H9 (cell line): ENCODE measurements around the gene DECR2. TPM values are rescaled to one million over a fixed set of nuclear protein-coding genes. Genes with fewer than 3 reads are reported as not detected.

ENCODE experiments used
- DNase-seq: peaks from one replicate; pipeline ENCODE4 v3.0.0-alpha.2; 2017
- H2AFZ ChIP-seq: one replicate; pipeline ENCODE4 v1.6.1; 2013; ENCODE audit warnings: mild to moderate bottlenecking, low read length, control low read depth, moderate library complexity
- H2AK5ac ChIP-seq: 2 replicates; pipeline ENCODE4 v1.6.1; 2013; ENCODE audit warnings: low read length, control low read depth, mixed read lengths; ENCODE audit not compliant: insufficient read length
- H2BK120ac ChIP-seq: one replicate; pipeline ENCODE4 v1.6.1; 2013; ENCODE audit warnings: low read depth, mild to moderate bottlenecking, low read length, control low read depth, inconsistent platforms; ENCODE audit not compliant: poor library complexity, severe bottlenecking
- H2BK12ac ChIP-seq: 2 replicates; pipeline ENCODE4 v1.6.1; 2013; ENCODE audit warnings: low read length, control low read depth, mixed read lengths, low read depth; ENCODE audit not compliant: insufficient read length
- H2BK15ac ChIP-seq: 2 replicates; pipeline ENCODE4 v1.6.1; 2013; ENCODE audit warnings: low read depth, low read length, control low read depth
- H2BK20ac ChIP-seq: one replicate; pipeline ENCODE4 v1.6.1; 2013; ENCODE audit warnings: low read depth, mild to moderate bottlenecking, low read length, control low read depth, inconsistent platforms; ENCODE audit not compliant: poor library complexity, severe bottlenecking
- H2BK5ac ChIP-seq: 2 replicates; pipeline ENCODE4 v1.6.1; 2013; ENCODE audit warnings: low read length, control low read depth, mixed read lengths; ENCODE audit not compliant: insufficient read length
- H3K14ac ChIP-seq: 2 replicates; pipeline ENCODE4 v1.6.1; 2013; ENCODE audit warnings: low read length, control low read depth; ENCODE audit not compliant: insufficient read depth
- H3K18ac ChIP-seq: 2 replicates; pipeline ENCODE4 v1.6.1; 2013; ENCODE audit warnings: low read depth, mild to moderate bottlenecking, mixed read lengths, low read length, control low read depth; ENCODE audit not compliant: insufficient read length
- H3K23ac ChIP-seq: 2 replicates; pipeline ENCODE4 v1.6.1; 2013; ENCODE audit warnings: low read length, control low read depth, mixed read lengths, low read depth; ENCODE audit not compliant: insufficient read length
- H3K23me2 ChIP-seq: 2 replicates; pipeline ENCODE4 v1.6.1; 2013; ENCODE audit warnings: low read depth, mild to moderate bottlenecking, mixed read lengths, low read length, control low read depth; ENCODE audit not compliant: insufficient read length, poor library complexity, severe bottlenecking
- H3K27ac ChIP-seq: 2 replicates; pipeline ENCODE4 v1.5.1; 2013; ENCODE audit warnings: low read length, control low read depth, mixed read lengths, low read depth; ENCODE audit not compliant: insufficient read length
- H3K27me3 ChIP-seq: 2 replicates; pipeline ENCODE4 v1.6.1; 2013; ENCODE audit warnings: low read length, control low read depth, inconsistent platforms; ENCODE audit not compliant: insufficient read depth
- H3K4ac ChIP-seq: 2 replicates; pipeline ENCODE4 v1.6.1; 2013; ENCODE audit warnings: low read depth, mild to moderate bottlenecking, control low read depth, inconsistent platforms, low read length, moderate library complexity
- H3K4me1 ChIP-seq: 2 replicates; pipeline ENCODE4 v1.6.1; 2013; ENCODE audit warnings: low read length, control low read depth, inconsistent platforms; ENCODE audit not compliant: insufficient read depth
- H3K4me2 ChIP-seq: 2 replicates; pipeline ENCODE4 v1.6.1; 2013; ENCODE audit warnings: low read length, control low read depth, mixed read lengths; ENCODE audit not compliant: insufficient read length, insufficient read depth
- H3K56ac ChIP-seq: 2 replicates; pipeline ENCODE4 v1.6.1; 2013; ENCODE audit warnings: low read depth, mild to moderate bottlenecking, mixed read lengths, low read length, control low read depth; ENCODE audit not compliant: insufficient read length
- H3K79me1 ChIP-seq: 2 replicates; pipeline ENCODE4 v1.6.1; 2013; ENCODE audit warnings: low read depth, mild to moderate bottlenecking, moderate library complexity, low read length, control low read depth, inconsistent platforms; ENCODE audit not compliant: insufficient read depth, poor library complexity, severe bottlenecking
- H3K79me2 ChIP-seq: 2 replicates; pipeline ENCODE4 v1.6.1; 2013; ENCODE audit warnings: low read length, control low read depth, inconsistent platforms; ENCODE audit not compliant: insufficient read depth
- H3K9ac ChIP-seq: 2 replicates; pipeline ENCODE4 v1.6.1; 2013; ENCODE audit warnings: low read length, control low read depth, mixed read lengths; ENCODE audit not compliant: insufficient read length; ENCODE audit errors: extremely low read depth
- H3K9me3 ChIP-seq: one replicate; pipeline ENCODE4 v1.6.1; 2013; ENCODE audit warnings: low read depth, low read length, inconsistent platforms; ENCODE audit not compliant: control insufficient read depth
- H3T11ph ChIP-seq: one replicate; pipeline ENCODE4 v1.6.1; 2013; ENCODE audit warnings: mild to moderate bottlenecking, low read length, control low read depth, inconsistent platforms
- H4K20me1 ChIP-seq: one replicate; pipeline ENCODE4 v1.6.1; 2013; ENCODE audit not compliant: control insufficient read depth, insufficient read length, insufficient read depth
- H4K5ac ChIP-seq: 2 replicates; pipeline ENCODE4 v1.6.1; 2013; ENCODE audit warnings: low read depth, mild to moderate bottlenecking, mixed read lengths, low read length, control low read depth; ENCODE audit not compliant: insufficient read length
- H4K8ac ChIP-seq: replicated peaks from 2 replicates; pipeline ENCODE4 v1.6.1; 2013; ENCODE audit warnings: low read length, control low read depth, mixed read lengths, low read depth; ENCODE audit not compliant: insufficient read length
- H4K91ac ChIP-seq: 2 replicates; pipeline ENCODE4 v1.6.1; 2013; ENCODE audit warnings: low read depth, mild to moderate bottlenecking, moderate library complexity, mixed read lengths, low read length, control low read depth; ENCODE audit not compliant: insufficient read length
- H3K27ac Mint-ChIP-seq, 3 experiments: 2 replicates in 2 of 3; 3 replicates in 1 of 3; pipeline ENCODE4 v1.8.0; 2020 to 2021; ENCODE audit warnings: mixed read lengths in 3 of 3, mild to moderate bottlenecking in 1 of 3, moderate library complexity in 1 of 3
- H3K27me3 Mint-ChIP-seq: 2 replicates; pipeline ENCODE4 v1.8.0; 2021; ENCODE audit warnings: low read depth, mild to moderate bottlenecking, moderate library complexity, mixed read lengths
- H3K36me3 Mint-ChIP-seq, 3 experiments: 2 replicates in 2 of 3; 3 replicates in 1 of 3; pipeline ENCODE4 v1.8.0; 2020 to 2021; ENCODE audit warnings: low read depth in 3 of 3, mixed read lengths in 3 of 3; ENCODE audit not compliant: insufficient read depth in 1 of 3
- H3K4me1 Mint-ChIP-seq, 2 experiments: 2 replicates each; pipeline ENCODE4 v1.8.0; 2020; ENCODE audit warnings: mixed read lengths in 2 of 2
- H3K4me3 Mint-ChIP-seq, 2 experiments: 2 replicates in 1 of 2; 3 replicates in 1 of 2; pipeline ENCODE4 v1.8.0; 2020 to 2021; ENCODE audit warnings: mild to moderate bottlenecking in 2 of 2, mixed read lengths in 2 of 2, moderate library complexity in 1 of 2
- H3K9me3 Mint-ChIP-seq, 2 experiments: 2 replicates in 1 of 2; 3 replicates in 1 of 2; pipeline ENCODE4 v1.8.0; 2020; ENCODE audit warnings: mild to moderate bottlenecking in 2 of 2, mixed read lengths in 2 of 2, moderate library complexity in 1 of 2
- WGBS: extraction: QIAGEN DNeasy Blood & Tissue Kit; methylation state at CpG from one replicate; pipeline ENCODE4 v1.1.7; 2013; ENCODE audit warnings: missing lambda C conversion rate, low lambda C conversion rate, mixed read lengths; ENCODE audit not compliant: insufficient read length; ENCODE audit errors: extremely low coverage; 5-methylcytosine and 5-hydroxymethylcytosine counted together
- total RNA-seq: library from RNA; stranded (reverse); gene quantifications from 2 replicates; pipeline ENCODE4 v1.2.1, GENCODE V29; 2021
- TF ChIP-seq, protein P1 (sequence below): fragments of 200-600 bp; sonication (generic); conservative IDR thresholded peaks from 3 replicates; pipeline ENCODE4 v1.8.0; 2021; ENCODE audit warnings: antibody characterized with exemption, mild to moderate bottlenecking

DECR2 gene
- total RNA-seq, 1 experiment from 2014 or later: 39.3 TPM

- Histone ChIP-seq H2BK20ac (no peak overlapping the region), H2AFZ (no peak overlapping the region), H3K23ac (no peak overlapping the region), H3K18ac (no peak overlapping the region), H3K27me3 (peaks cover 16% of the 10 kb centered on the region; the same call in 1 of the 2 replicates), H3K56ac (no peak overlapping the region), H4K20me1 (no peaks in the 10 kb centered on the region), H4K91ac (no peak overlapping the region), H3K4me2 (no peak overlapping the region), H4K8ac (no peak overlapping the region), H2BK120ac (no peak overlapping the region), H3T11ph (no peak overlapping the region), H2BK5ac (no peak overlapping the region), H3K79me1 (no peaks in the 10 kb centered on the region), H3K79me2 (peaks cover 5% of the 10 kb centered on the region; the same call in 1 of the 2 replicates), H3K9me3 (no peaks in the 10 kb centered on the region), H3K4ac (no peak overlapping the region), H4K5ac (no peak overlapping the region), H3K9ac (no peak overlapping the region), H3K4me1 (no peaks in the 10 kb centered on the region), H2BK12ac (no peak overlapping the region), H3K23me2 (peaks cover 18% of the 10 kb centered on the region), H3K14ac (no peak overlapping the region), H2BK15ac (no peak overlapping the region), H2AK5ac (no peak overlapping the region), H3K27ac (no peak overlapping the region)
- H3K4me1 Mint-ChIP-seq: peaks cover 17 to 21% of the 10 kb centered on the region in 2 experiments
- H3K27me3 Mint-ChIP-seq: peaks cover 64% of the 10 kb centered on the region
- no peak for DNase-seq
- H3K27ac Mint-ChIP-seq: no peak overlapping the region
- H3K9me3 Mint-ChIP-seq: no peaks in the 10 kb centered on the region; a peak in 1 of 5 replicates
- peaks cover 7 to 22% (median 13%) of the 10 kb centered on the region in 3 experiments; a peak in 6 of 7 replicates for H3K36me3 Mint-ChIP-seq
- peak overlapping the region; percentile 46 to 77 for H3K4me3 Mint-ChIP-seq
- TF ChIP-seq, protein P1, sequence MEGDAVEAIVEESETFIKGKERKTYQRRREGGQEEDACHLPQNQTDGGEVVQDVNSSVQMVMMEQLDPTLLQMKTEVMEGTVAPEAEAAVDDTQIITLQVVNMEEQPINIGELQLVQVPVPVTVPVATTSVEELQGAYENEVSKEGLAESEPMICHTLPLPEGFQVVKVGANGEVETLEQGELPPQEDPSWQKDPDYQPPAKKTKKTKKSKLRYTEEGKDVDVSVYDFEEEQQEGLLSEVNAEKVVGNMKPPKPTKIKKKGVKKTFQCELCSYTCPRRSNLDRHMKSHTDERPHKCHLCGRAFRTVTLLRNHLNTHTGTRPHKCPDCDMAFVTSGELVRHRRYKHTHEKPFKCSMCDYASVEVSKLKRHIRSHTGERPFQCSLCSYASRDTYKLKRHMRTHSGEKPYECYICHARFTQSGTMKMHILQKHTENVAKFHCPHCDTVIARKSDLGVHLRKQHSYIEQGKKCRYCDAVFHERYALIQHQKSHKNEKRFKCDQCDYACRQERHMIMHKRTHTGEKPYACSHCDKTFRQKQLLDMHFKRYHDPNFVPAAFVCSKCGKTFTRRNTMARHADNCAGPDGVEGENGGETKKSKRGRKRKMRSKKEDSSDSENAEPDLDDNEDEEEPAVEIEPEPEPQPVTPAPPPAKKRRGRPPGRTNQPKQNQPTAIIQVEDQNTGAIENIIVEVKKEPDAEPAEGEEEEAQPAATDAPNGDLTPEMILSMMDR: no peak
- WGBS: no CpG with 5 or more reads among the region's 20 CpGs
These were observed 22.4 kb downstream of the DECR2 start for GRCh38 chr16:424033-424622.
